IPS-18a (cell line): ENCODE measurements around the gene NARF.
A peak's percentile ranks its signal among the peaks of the same experiment; 100 is the strongest.
"Not testable (repeated sequence)": the region's sequence is repeated elsewhere in the genome, so short reads cannot be mapped to it uniquely, and the experiment has no call there.

Experiments
- H3K27ac ChIP-seq: one replicate; pipeline ENCODE4 v1.5.1; 2013; ENCODE audit warnings: low read length
- H3K27me3 ChIP-seq: one replicate; pipeline ENCODE4 v1.6.1; 2013; ENCODE audit warnings: mild to moderate bottlenecking, low read length; ENCODE audit not compliant: control insufficient read depth, insufficient read depth
- H3K36me3 ChIP-seq: one replicate; pipeline ENCODE4 v1.6.1; 2013; ENCODE audit warnings: low read depth, low read length; ENCODE audit not compliant: control insufficient read depth
- H3K4me1 ChIP-seq: one replicate; pipeline ENCODE4 v1.6.1; 2013; ENCODE audit warnings: low read depth, low read length; ENCODE audit not compliant: control insufficient read depth
- H3K4me3 ChIP-seq: one replicate; pipeline ENCODE4 v1.5.1; 2013; ENCODE audit warnings: low read length
- H3K9ac ChIP-seq: one replicate; pipeline ENCODE4 v1.6.1; 2013; ENCODE audit warnings: mild to moderate bottlenecking, low read length, moderate library complexity
- H3K9me3 ChIP-seq: one replicate; pipeline ENCODE4 v1.6.1; 2013; ENCODE audit warnings: low read depth, low read length; ENCODE audit not compliant: control insufficient read depth

NARF gene

DNA sequence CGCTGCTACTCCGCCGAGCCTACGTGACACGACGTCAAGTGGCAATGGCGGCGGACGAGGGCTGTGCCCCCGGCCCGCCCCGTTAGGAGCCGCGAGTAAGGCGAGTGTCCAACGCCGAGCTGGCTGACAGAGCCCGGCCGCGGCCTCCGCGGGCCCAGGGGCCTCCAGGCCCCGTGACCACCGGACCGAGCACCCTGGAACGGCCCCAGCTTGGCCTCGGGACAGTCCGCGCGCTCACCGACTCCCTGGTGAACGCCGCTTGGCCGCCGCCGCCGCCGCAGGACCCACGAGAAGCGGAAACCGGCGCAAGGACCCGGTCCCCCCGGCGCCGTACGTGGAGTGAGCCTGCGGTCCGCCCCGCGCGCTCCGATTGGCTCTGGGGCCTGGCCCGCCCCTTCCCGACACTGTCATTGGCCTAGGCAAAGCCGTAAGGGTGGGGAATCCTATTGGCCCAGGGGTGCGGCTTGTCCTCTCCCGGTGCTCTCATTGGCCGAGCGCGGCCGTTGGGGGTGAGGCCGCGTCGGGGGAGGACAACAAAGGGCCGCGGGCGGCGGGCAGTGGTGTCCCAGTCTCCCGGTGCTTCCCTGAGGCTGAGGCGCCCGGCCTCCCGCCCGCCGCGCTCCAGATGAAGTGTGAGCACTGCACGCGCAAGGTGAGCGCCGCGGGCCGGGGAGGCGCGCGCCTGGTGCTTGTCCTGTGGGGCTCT is at the start of gene NARF:
Gene NARF (plus strand): TSS at position 563 of the 706 bp plus-strand sequence. CDS start 63 bp downstream, at position 626.
- Histone ChIP-seq H3K9me3 (no peaks in the 10 kb centered on the region), H3K27me3 (no peaks in the 10 kb centered on the region), H3K9ac (peak within 1 kb of the TSS; percentile 82), H3K4me1 (no peaks in the 10 kb centered on the region), H3K27ac (no peak within 1 kb of the TSS), H3K4me3 (peak within 1 kb of the TSS; percentile 83), H3K36me3 (peaks cover 21% of the 10 kb centered on the region)

DNA sequence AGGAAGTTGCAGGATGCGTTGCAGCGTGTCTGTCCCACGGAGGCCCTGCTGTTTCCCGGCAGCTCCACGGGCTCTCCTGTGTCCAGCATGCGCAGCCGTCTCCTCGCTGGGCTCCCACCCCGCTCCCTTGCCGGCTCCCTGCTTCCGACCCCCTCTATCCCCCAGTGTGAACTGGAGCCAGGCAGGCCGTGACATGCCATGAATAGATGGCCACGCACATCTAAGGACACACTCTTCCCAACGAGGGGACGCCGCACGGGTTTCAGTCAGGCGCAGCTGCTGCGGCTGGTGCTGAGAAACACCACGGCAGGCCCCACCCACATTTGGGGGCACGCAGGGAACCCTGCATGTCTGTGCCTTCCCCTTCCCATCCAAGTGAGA is 49.6 kb upstream of the NARF start:
- H3K27me3 ChIP-seq = no peaks in the 10 kb centered on the region
- no peak overlapping the region for H3K4me3 ChIP-seq
- H3K27ac ChIP-seq = no peak overlapping the region
- H3K4me1 ChIP-seq = no peaks in the 10 kb centered on the region
- H3K9me3 ChIP-seq = no peaks in the 10 kb centered on the region
- H3K36me3 ChIP-seq = no peaks in the 10 kb centered on the region
- H3K9ac ChIP-seq = no peak overlapping the region

DNA sequence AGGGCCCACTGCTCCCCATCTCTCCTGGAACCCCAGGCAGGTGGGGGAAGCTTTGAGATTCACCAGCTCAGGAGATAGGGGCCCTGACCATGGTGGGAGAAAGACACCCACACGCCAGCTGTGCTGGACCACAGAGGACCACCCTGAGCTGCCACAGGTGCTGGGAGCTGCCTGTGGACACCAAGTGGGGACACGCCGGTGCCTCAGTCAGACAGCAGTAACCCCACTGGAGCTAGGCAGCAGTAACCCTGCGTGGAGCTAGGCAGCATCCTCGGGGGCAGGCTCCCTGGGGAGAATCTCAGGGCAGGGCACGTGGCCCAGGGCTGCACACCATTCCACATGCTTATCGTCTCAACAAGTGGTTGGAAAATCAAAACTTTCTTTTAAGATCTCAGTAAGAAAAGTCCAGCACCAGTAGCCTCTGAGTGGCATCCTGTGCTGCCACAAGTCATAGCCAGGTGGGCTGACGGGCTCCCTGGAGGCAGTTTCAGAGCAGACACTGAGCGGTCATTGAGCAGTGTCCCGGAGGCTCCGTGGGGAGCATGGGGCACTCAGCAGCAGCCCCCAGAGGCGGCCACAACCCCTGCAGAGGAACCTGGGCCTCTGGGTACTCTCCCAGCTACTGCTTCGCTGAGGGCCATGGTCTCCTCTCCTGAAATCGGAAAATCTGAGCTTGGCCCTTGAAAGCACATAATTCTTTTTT is 48.4 kb upstream of the NARF start:
- H3K36me3 ChIP-seq = no peaks in the 10 kb centered on the region
- no peak overlapping the region for H3K9ac ChIP-seq
- H3K27me3 ChIP-seq = no peaks in the 10 kb centered on the region
- no peak overlapping the region for H3K4me3 ChIP-seq
- H3K4me1 ChIP-seq = no peaks in the 10 kb centered on the region
- H3K9me3 ChIP-seq = no peaks in the 10 kb centered on the region
- no peak overlapping the region for H3K27ac ChIP-seq

DNA sequence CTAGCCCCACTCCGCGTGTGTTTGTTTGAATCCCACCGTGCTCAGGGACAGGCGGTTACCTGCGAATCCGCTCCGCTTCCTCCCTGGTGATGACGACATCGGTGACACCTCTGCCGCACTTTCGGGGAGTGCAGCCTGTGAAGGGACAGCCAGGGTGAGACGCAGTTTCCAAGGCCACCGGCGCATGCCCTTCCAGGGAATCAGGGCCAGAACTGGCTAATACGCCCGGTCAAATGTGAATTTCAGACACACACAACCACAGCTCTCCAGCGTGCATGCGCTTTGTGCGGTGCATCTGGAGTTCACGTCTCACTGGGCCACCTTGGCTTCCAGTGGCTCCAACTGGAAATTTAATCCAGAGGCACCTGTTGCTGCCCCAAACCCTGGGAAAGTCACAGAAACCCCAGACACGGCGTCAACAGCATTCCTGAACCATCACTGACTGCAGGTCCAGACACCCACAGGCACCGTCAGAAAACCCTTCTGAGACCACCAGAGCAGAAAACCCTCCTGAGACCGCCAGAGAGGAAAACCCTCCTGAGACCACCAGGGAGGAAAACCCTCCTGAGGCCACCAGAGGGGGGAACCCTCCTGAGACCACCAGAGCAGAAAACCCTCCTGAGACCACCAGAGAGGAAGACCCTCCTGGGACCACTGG is 47.0 kb upstream of the NARF start:
- Histone ChIP-seq H3K27ac (no peak overlapping the region), H3K9ac (no peak overlapping the region), H3K4me1 (no peaks in the 10 kb centered on the region), H3K9me3 (no peaks in the 10 kb centered on the region), H3K36me3 (no peaks in the 10 kb centered on the region), H3K27me3 (no peaks in the 10 kb centered on the region), H3K4me3 (no peak overlapping the region)

DNA sequence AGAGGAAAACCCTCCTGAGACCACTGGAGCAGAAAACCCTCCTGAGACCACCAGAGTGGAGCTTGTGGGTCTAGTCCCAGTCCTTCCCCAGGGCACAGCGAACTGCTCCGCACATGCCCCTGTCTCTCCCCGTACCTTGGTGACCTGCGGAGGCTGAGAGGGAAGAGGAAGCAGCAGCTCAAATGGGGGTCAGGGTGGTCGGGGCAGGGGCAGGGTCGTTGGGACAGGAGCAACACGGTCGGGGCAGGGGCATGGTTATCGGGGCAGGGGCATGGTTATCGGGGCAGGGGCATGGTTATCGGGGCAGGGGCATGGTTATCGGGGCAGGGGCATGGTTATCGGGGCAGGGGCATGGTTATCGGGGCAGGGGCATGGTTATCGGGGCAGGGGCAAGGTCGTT is 46.5 kb upstream of the NARF start:
- not testable (repeated sequence) for H3K4me1 ChIP-seq, H3K9me3 ChIP-seq, H3K27ac ChIP-seq, H3K36me3 ChIP-seq, H3K4me3 ChIP-seq, H3K27me3 ChIP-seq, H3K9ac ChIP-seq

DNA sequence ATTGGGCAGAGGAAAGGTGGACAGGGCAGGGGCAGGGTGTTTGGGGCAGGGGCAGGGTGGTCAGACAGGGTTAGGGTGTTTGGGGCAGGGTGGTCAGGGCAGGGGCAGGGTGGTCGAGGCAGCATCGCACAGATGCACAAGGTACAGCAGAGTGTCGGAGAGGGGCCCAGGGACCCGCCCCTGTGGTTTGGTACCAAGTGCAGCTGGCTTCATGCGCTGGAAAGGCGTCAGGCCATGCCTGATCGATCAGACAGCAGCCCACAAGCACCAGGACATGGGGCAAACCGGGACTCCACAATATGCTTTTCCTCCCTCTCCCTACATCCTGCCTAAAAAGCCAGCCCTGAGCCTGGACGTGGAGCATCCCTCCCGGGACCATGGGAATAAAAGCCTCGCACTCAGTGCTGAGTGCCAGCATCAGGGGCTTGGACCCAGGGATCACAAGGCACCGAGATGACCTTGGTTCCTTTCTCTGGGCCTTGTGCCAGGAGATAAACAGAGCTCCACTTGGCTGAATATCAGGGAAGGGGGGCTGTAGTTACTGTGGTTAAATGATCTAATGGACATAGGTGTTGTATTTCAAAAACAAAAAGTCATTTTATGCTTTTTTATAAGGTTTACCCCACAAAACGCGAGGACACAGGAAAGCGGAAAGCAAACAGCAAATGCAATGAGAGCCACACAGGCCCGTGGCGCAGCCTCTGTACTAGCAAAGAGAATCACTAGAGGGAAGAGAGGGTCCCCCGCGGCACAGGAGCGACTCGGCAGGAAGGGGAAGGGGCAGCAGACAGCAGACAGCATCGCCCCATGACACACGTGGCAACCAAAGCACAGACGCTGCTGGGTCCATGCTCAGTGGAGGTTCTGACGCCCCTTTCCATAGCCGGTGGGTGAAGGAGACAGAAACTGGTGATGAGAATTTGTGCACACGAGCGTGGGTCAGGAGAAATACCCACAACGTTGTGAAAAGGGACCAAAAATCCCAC is 45.7 kb upstream of the NARF start:
- H3K27ac ChIP-seq = no peak overlapping the region
- no peaks in the 10 kb centered on the region for H3K4me1 ChIP-seq
- H3K9me3 ChIP-seq = no peaks in the 10 kb centered on the region
- no peak overlapping the region for H3K9ac ChIP-seq
- no peak overlapping the region for H3K4me3 ChIP-seq
- H3K27me3 ChIP-seq = no peaks in the 10 kb centered on the region
- H3K36me3 ChIP-seq = no peaks in the 10 kb centered on the region

DNA sequence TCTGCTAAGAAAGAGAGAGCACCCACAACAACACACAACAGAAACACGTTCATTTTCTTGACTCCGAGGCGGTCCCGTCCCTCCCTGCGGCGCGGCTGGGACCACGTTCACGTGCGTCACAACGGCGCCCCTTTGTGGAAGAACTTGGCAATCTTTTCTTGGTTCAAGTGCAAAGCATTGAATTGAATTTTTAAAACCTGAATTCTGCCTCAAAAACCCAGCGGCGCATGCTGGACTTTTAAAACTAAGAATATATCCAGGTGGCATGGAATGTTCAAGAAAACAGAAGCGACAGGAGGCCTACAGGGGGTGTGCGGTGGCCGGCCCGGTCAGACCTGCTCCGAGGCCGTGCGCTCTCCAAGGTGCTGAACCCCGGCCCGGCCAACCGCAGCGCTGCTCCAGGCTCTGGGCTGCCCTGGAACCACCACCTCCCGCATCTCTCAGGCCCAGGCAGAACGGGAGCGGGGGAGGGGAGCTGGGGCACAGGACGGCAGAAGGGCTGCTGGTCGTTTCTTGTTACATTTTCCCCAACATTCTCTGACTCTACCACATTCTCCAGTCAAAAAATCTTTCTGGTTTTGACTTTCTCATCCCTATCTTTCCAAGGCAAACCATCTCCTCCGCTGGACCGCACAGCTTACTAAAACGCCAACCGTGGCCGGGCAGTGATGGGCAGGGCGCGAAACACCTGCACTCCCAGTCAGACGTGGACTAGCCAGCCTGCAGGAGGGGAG is 43.8 kb upstream of the NARF start:
- H3K36me3 ChIP-seq = no peaks in the 10 kb centered on the region

DNA sequence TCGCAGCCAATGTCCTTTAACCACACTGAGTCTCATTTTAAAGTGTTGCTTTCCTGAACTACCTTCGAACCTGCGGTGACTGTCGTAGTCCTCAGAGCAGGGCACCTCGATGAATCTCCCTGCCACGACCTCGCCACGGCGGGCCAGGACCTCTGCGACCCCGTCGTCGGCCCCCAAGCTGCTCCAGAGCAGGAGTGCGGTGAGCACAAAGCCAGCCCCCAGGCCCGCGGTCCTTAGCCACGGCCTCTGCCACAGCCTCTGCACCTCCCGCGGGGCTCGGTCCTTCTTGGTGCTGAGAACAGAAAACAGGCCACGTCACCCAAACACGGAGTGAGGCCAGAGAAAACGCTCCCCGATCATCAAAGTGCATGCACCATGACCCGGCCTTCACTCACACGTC is 43.2 kb upstream of the NARF start:
- Histone ChIP-seq H3K4me1 (no peaks in the 10 kb centered on the region), H3K27me3 (peaks cover 5% of the 10 kb centered on the region), H3K4me3 (no peak overlapping the region), H3K9me3 (no peaks in the 10 kb centered on the region), H3K9ac (no peak overlapping the region), H3K36me3 (no peaks in the 10 kb centered on the region), H3K27ac (no peak overlapping the region)

More for the DNA sequence above, 43.8 kb upstream of the NARF start:
- Histone ChIP-seq H3K9me3 (no peaks in the 10 kb centered on the region), H3K27ac (no peak overlapping the region), H3K27me3 (peaks cover 5% of the 10 kb centered on the region), H3K4me1 (no peaks in the 10 kb centered on the region), H3K4me3 (no peak overlapping the region), H3K9ac (no peak overlapping the region)

DNA sequence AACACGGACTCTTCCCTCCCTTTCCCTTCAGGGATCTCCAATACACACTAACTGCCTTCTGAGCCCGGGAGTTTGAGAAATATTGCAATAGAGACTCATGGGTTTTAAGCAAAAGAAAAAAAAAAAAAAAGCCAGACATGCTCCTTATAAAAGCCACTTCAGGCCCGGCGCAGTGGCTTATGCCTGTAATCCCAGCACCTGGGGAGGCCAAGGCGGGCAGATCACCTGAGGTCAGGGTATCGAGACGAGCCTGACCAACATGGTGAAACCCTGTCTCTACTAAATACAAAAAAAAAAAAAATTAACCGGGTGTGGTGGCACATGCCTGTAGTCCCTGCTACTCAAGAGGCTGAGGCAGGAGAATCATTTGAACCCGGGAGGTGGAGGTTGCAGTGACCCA is 42.8 kb upstream of the NARF start:
- Histone ChIP-seq H3K36me3 (no peaks in the 10 kb centered on the region), H3K27ac (no peak overlapping the region), H3K4me1 (no peaks in the 10 kb centered on the region), H3K9ac (no peak overlapping the region), H3K4me3 (no peak overlapping the region), H3K27me3 (peaks cover 5% of the 10 kb centered on the region), H3K9me3 (no peaks in the 10 kb centered on the region)

DNA sequence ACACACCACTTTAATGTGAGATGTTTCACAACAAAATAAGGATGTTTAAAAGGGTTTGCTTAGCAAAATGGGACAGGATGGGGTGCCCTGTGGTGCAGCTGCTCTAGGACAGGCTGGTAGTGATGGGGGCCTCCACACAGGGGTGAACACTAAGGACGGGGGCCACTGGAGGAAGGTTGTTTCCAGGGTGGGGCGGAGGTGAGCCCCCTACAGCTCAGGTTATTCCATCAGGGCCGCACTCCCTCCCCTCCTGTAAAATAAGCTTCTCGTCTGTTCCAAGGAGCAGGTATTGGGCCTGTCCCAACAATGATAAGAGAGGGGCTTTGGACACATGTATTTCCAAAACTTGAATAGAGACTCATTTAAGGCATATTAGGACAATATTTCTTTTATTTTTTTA is 42.3 kb upstream of the NARF start:
- H3K9me3 ChIP-seq = no peaks in the 10 kb centered on the region
- no peaks in the 10 kb centered on the region for H3K4me1 ChIP-seq
- H3K27ac ChIP-seq = no peak overlapping the region
- no peak overlapping the region for H3K9ac ChIP-seq
- H3K36me3 ChIP-seq = no peaks in the 10 kb centered on the region
- peaks cover 5% of the 10 kb centered on the region for H3K27me3 ChIP-seq
- H3K4me3 ChIP-seq = no peak overlapping the region
